ENCODE results near the gene RALB. TPM values are rescaled to one million over a fixed set of nuclear protein-coding genes. Genes with fewer than 3 reads are reported as not detected.

RALB gene
- total and polyA plus RNA-seq, 8 donors, result 26.3 to 87.4 (median 41.5) TPM

DNA sequence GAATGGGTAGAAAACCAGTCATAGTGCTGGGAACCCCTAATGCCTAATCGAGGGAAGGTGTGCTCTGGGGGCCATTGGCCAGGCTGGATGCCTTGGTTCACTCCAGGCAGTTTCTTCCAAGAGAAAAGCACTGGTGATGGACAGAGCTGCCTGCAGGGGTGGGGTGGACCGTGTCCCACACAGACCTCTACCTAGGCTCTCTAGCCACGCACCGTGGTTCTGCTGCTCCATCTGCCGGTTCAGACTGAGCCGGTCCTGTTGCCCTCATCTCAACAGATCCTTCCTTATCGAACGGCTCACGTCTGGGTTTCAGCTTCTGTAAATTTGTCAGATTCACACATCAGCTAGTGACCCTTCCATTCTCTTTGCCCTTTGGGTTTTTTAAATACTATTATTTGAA, 46.4 kb downstream of the RALB start:
- Histone ChIP-seq H3K9me3 (no peaks in the 10 kb centered on the region), H3K27me3 (no peaks in the 10 kb centered on the region), H3K4me1 (no peaks in the 10 kb centered on the region), H3K4me3 (no peak overlapping the region), H3K27ac (no peak overlapping the region), H3K36me3 (peaks cover 12 to 95% (median 90%) of the 10 kb centered on the region in 4 donors)
- intact Hi-C loops (cut with DNase I; ENCODE audit: low total_unique reads), result no loop called here
- 95 to 97% (median 96%) methylated on average over 9 of the region's 9 CpGs for WGBS, 5 donors
- no peak for TF ChIP-seq POLR2A (IDR thresholded peaks at IDR 0.05)
- TF ChIP-seq POLR2AphosphoS5 (IDR thresholded peaks at IDR 0.05), result no peak
- TF ChIP-seq, protein P1, sequence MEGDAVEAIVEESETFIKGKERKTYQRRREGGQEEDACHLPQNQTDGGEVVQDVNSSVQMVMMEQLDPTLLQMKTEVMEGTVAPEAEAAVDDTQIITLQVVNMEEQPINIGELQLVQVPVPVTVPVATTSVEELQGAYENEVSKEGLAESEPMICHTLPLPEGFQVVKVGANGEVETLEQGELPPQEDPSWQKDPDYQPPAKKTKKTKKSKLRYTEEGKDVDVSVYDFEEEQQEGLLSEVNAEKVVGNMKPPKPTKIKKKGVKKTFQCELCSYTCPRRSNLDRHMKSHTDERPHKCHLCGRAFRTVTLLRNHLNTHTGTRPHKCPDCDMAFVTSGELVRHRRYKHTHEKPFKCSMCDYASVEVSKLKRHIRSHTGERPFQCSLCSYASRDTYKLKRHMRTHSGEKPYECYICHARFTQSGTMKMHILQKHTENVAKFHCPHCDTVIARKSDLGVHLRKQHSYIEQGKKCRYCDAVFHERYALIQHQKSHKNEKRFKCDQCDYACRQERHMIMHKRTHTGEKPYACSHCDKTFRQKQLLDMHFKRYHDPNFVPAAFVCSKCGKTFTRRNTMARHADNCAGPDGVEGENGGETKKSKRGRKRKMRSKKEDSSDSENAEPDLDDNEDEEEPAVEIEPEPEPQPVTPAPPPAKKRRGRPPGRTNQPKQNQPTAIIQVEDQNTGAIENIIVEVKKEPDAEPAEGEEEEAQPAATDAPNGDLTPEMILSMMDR (IDR thresholded peaks at IDR 0.05), result no peak
- no peak for TF ChIP-seq EP300 (IDR thresholded peaks at IDR 0.05)
- no peak for DNase-seq

DNA sequence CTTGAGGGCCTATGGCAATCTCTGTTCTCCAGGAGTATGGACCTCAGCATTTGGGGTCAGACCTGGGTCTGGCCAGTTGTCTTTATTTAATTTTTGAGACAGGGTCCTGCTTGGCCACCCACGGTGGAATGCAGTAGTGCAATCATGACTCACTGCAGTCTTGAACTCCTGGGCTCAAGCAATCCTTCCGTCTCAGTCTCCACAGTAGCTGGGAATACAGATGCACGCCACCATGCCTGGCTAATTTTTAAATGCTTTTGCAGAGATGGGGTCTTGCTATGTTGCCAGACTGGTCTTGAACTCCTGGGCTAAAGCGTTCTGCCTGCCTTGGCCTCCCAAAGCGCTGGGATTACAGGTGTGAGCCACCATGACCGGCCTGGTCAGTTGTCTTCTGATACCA, 46.9 kb downstream of the RALB start:
- H3K27ac ChIP-seq, result no peak overlapping the region
- 93 to 99% (median 97%) methylated on average over 6 of the region's 6 CpGs for WGBS, 5 donors
- H3K9me3 ChIP-seq, result no peaks in the 10 kb centered on the region
- no peak for TF ChIP-seq POLR2AphosphoS5 (IDR thresholded peaks at IDR 0.05)
- TF ChIP-seq POLR2A (IDR thresholded peaks at IDR 0.05), result no peak
- TF ChIP-seq EP300 (IDR thresholded peaks at IDR 0.05), result no peak
- TF ChIP-seq, protein P1 (IDR thresholded peaks at IDR 0.05), result no peak
- DNase-seq, result no peak
- no peaks in the 10 kb centered on the region for H3K27me3 ChIP-seq
- peaks cover 12 to 89% (median 85%) of the 10 kb centered on the region in 4 donors for H3K36me3 ChIP-seq
- no peak overlapping the region for H3K4me3 ChIP-seq
- H3K4me1 ChIP-seq, result no peaks in the 10 kb centered on the region
- intact Hi-C loops (cut with DNase I; ENCODE audit: low total_unique reads), result no loop called here

DNA sequence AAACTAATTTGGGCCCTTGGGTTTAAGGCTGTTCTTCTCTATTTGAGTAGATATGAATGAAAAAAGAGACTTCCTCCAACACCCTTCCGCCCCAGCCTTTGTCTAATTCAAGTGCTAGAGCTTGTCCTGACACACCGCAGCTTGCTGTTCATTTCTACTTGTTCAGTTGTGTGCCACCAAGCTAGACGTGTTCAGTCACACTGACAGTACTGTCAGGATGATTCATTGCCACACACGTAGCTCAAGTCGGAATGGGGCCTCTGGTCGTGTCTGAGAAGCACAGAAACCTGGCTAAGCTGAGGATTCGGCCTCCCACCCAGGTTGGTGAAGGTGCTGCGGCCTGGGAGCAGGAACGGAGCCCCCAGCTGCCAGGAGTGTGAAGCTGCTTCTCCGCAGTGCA, 47.7 kb downstream of the RALB start:
- no peak for DNase-seq
- Histone ChIP-seq H3K4me3 (no peak overlapping the region), H3K27me3 (no peaks in the 10 kb centered on the region), H3K4me1 (peaks cover 0 to 7% (median 0%) of the 10 kb centered on the region in 4 donors), H3K36me3 (peaks cover 12 to 83% (median 77%) of the 10 kb centered on the region in 4 donors), H3K27ac (no peak overlapping the region), H3K9me3 (no peaks in the 10 kb centered on the region)
- intact Hi-C loops (cut with DNase I; ENCODE audit: low total_unique reads), result no loop called here
- 84 to 93% (median 91%) methylated on average over 10 of the region's 10 CpGs for WGBS, 5 donors
- TF ChIP-seq POLR2AphosphoS5 (IDR thresholded peaks at IDR 0.05) (no peak), POLR2A (IDR thresholded peaks at IDR 0.05) (no peak), EP300 (IDR thresholded peaks at IDR 0.05) (no peak)
- TF ChIP-seq, protein P1 (IDR thresholded peaks at IDR 0.05), result no peak

DNA sequence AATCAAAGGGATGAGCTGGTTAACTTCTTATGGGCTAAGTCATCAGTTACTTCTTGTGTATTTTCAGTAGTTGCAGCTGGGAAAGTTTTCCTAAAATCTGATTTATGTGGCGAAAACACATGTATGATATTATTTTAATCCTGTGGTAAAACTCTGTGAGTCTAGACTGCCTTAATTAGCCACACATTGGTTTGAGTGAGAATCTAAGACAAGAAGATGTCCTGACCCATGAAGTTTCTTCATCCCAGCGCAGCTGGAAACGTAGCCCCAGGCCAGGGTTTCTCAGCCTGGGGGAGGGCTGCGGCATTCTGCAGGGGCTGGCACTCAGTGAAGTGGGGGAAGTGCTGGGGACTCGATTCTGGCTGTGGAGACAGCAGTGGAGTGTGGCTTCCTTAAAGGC, 48.6 kb downstream of the RALB start:
- H3K4me1 ChIP-seq, result peaks cover 0 to 11% (median 0%) of the 10 kb centered on the region in 4 donors
- no peaks in the 10 kb centered on the region for H3K9me3 ChIP-seq
- TF ChIP-seq, protein P1 (IDR thresholded peaks at IDR 0.05), result no peak
- intact Hi-C loops (cut with DNase I; ENCODE audit: low total_unique reads), result no loop called here
- no peak for DNase-seq
- 92 to 99% (median 94%) methylated on average over 5 of the region's 5 CpGs for WGBS, 5 donors
- H3K27ac ChIP-seq, result no peak overlapping the region
- no peaks in the 10 kb centered on the region for H3K27me3 ChIP-seq
- H3K4me3 ChIP-seq, result no peak overlapping the region
- H3K36me3 ChIP-seq, result peaks cover 12 to 78% (median 72%) of the 10 kb centered on the region in 4 donors

Data from stomach (tissue), 9 donors.